ENCODE results near the gene LRRFIP1.
"Not testable (repeated sequence)": the region's sequence is repeated elsewhere in the genome, so short reads cannot be mapped to it uniquely, and the experiment has no call there.

Gene LRRFIP1

DNA sequence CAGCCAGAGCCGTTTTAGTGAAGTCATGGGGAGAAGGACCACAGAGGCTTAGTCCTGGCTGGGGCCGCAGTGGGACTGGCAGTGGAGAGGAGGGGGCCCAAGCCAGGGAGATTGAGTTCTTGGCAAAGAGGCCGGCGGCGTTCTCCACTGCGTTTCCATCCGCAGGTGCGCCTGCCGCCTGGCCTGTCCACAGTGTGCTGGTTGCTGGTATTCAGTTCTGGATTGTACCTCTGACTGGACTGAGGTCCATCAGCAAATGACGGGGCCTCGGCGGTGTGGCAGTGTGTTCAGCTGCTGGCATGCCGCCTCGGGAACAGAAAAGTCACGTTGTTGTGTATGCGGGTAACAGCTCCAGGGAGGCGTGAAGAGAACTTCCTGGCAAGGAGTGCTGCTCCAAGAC, 36.8 kb downstream of the LRRFIP1 start:
- DNase-seq = no peak

DNA sequence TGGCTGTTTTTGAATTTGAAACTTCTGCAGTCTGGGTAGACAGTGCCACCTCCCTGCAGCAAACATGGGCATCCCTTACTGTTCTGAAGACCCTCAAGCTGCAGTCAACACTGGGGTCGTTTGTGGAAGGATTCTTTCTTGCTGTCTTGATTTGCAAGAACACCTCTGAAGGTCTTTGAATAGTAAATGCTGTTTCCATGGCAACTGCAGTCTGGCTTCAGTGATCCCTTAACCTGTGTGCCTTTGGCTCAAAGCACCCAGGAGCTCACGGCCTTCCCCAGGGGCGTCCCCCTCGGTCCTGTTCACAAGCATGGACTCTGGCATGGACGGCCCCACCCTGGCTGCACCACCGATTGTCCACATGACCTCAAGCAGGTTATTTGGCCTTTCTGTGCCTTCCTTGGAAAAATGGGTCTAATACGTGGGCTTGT, 38.3 kb downstream of the LRRFIP1 start:
- no peak for DNase-seq

DNA sequence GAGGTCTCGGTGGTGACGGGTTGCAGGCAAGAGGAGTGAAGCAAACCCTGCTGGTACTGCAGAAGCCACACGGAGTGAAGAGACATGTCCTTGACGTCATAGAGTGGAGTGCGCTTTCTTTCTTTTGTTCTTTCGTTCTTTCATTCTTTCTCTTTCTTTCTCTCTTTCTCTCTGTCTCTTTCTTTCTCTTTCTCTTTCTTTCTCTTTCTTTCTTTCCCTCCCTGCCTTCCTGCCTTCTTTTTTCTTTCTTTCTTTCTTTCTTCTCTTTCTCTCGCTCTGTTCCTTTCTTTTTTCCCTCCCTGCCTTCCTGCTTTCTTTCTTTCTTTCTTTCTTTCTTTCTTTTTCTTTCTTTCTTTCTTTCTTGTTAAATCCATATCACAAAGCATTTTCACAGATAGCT, 39.2 kb downstream of the LRRFIP1 start:
- DNase-seq = no peak

DNA sequence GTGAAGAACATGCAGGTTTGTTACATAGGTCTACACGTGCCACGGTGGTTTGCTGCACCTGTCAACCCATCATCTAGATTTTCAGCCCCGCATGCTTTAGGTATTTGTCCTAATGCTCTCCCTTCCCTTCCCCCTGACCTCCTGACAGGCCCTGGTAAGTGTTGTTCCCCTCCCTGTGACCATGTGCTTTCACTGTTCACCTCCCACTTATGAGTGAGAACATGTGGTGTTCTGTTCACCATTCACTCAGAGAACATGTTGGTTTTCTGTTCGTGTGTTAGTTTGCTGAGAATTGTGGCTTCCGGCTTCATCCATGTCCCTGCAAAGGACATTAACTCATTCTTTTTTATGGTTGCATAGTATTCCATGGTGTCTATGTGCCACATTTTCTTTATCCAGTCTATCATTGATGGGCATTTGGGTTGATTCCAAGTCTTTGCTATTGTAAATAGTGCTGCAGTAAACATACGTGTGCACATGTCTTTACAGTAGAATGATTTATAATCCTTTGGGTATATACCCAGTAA, 39.7 kb downstream of the LRRFIP1 start:
- DNase-seq = not testable (repeated sequence)

DNA sequence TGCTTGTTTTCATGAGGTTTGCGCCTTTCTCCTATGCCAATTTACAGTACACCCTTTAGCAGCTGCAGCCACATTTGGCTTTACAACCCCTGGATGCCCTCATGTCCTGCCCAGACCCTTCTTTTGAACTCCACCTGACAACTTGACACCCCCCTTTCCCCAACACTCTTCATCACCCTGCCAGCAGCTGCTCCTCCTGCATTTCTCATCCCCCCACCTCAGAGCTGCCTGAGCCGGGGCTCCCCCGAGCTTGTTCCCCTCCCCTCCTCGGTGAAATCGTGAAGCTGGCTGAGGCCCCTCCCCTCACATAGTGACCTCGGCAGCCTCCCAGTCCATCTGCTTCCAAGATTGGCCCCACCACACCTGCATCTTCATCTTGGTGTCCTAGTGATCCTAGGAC, 40.5 kb downstream of the LRRFIP1 start:
- DNase-seq = no peak

DNA sequence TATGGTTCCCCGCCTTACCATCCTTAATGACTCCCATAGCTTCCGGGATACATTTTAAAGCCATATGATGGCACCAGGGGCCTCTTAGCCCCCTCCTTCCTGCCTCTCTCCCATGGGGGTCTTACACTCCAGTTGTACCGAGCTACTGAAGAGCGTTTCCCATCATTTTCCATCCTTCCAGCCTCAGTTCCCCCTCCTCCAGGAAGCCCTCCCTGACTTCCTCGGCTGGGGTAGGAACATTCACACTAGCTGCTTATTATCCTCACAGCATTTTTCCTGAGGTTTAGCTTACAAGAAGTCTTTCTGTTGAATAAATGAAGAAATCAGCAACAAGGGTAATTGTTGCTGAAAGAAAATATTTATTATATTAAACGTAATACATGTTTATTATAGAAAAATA, 41.1 kb downstream of the LRRFIP1 start:
- no peak for DNase-seq

DNA sequence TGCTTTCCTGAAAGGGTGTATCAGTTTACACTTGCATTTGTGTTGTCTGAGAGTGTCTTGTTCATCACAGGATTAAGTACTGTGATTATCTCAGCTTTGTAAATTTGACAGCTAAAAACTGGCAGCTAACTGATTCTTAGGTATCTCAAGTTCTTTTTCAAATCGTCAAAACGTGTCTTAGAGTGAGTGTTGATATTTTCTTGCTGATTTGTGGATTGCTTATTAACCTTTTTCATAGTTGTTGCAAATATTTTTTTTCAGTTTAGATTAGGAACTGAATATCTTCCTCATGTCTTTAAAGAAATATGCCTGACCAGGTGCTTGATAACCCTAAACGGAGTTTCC, 41.9 kb downstream of the LRRFIP1 start:
- DNase-seq = no peak

DNA sequence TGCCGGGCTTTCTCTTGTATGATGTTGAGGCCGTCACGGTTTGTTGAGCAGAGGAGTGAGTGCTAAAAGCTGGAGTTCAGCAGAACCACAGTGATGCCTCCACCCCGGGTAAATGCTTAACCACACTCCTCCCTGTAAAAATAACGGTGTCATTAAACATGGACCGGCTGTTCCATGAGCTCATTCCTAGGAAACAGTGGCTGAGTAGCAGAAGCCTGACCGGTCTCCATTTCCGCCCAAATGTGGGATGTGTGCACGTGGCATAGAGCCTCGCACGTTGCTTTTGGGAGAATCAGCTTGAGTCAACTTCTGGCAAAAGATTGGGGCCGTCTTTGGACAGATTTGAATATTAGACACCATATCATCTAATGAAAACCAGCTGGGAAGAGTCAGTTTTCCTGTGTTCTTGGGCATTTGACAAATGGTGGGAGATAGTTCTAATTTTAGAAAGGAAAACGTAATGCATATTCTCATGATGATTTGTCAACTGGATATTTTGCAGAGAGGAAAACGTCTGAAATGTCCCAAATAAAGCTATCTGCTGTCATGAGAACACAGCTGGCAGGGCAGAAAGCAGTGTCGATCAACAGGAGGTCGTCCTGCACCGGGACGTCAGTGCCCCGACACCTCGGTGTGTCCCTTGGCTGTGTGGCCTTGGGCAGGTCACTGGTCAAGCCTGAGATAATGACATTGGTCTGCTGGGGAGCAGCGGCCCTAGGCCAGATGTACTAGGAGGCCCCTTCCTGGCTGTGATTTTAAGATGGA, 42.4 kb downstream of the LRRFIP1 start:
- DNase-seq = peak; percentile 90

DNA sequence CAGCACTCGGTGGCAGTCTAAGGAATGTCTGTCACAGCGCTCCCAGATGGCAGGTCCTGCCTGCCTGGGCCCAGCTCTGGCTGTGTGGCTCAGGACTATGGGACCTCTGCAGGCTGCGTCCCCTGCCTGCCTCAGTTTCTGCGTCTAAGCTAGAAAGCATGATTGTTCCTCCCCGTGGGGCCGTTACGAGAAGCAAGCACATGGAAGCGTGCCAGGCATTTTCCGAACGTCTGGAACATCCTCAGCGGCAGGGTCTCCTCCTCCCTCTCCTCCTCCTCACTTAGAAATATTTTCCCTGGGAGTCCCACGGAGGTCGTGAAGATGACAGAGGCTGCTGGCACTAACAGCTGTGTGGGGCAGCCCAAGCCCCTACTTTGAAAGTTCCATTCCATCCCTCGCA, 43.3 kb downstream of the LRRFIP1 start:
- no peak for DNase-seq

DNA sequence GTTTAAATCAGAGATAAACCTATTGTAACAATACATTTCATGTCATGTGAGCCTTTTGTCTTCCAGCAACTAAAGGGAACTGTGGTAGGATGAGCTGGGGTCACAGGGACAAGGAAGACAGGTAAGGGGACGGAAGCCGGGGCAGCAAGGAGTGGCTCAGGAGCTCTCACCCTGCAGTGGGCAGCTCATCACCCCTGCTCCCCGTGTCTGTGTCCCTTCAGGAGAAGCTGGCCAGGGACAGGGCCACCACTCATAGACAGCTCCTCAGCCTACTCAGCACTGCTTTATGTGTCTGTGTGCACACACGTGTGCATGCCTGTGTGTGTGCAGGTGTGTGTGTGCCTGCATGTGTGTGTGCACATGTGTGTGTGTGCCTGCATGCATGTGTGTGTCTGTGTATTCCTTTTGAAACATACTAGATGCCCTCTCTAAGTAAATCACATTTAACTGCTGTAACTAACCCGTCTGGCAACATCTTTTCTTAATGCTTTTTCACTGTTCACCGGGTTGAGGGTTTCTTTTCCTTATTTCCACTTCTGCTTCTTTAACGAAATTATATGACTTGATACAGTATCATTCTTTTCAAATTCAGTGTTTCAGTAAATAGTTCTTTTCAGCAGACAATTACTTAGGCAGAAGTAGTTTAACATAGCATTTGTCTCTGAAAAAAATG, 44.2 kb downstream of the LRRFIP1 start:
- DNase-seq = no peak

DNA sequence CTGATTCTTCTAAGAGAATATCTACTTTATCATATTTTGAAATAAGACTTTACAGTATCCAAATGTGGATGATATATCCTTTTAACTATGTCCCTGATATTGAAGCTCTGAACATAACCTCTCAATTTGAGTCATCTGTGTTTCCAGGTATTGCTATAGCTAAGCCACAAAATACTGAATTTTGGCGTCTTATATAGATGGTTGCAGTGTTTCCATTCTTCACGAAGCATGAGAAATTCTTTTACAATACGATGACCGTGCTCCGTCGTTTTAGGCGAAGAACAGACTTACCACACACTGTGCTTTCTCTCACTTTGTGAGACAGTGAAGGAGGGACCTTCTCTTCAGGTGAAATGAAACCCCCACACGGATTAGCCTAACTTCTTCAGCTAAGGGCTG, 45.3 kb downstream of the LRRFIP1 start:
- no peak for DNase-seq

DNA sequence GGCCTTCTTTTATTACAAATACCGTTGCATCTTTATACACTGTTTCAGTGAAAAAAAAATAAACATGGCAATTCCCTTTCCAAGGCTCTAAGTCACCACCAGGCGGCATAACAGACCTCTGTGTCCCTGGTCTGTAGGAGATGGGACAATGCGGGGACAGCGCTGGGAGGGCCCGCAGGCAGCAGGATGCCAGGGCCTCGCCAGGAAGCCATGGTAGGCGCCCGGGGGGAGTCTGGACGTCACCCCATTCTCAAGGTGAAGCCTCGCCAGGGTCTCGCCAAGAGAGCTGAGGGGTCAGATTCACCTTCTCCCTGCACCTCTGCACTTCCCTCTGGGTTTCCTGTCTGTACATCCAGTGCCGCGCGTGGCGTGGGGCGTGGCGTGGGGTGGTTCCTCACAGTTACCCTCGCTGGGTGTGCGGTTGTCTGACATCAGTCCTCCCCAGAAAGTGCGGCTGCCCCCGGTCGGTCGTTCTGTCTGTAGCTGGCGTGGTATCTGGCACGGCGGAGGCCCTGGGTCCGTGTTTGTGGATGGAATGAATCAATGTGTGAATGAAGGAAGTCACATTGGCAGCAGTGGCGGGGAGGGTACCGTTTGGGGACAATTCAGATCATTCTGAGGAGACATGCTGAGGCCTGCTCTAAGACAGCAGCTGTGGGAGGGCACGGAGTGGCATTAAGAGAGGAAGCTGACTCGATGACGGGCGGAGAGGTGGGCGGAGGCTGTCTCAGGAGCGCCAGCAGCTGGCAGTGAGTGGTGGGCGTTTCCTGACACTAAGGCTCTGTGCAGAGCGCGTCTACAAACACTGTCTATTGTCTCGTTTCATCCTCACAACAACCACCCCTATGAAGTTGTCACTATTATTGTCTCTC, 46.0 kb downstream of the LRRFIP1 start:
- DNase-seq = no peak

DNA sequence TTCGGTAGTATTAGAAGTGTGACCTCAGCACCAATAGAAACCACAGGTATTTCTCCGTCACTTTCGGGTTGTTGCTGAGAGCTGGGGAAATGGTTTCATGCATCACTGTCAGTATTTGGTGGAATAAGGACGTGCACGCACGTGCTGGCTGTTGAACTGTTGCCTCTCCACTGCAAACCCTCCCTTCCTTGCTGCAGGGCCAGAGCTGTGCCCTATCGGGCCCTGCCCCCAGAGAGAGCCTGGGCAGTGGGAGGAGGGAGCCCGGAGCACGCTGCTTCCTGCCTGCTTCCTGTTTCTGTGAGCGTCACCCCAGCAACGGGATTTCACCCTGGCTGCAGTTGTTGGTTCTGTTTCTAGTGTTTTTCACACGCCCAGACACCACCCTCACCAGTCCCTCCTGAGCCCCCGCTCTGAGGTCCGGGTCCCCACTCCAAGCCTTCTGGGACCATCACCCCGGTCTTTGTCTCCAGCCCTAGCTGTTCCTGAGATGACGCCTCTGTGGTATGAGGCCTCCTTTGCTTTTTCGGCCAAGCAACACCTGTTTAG, 47.4 kb downstream of the LRRFIP1 start:
- peak; percentile 86 for DNase-seq

DNA sequence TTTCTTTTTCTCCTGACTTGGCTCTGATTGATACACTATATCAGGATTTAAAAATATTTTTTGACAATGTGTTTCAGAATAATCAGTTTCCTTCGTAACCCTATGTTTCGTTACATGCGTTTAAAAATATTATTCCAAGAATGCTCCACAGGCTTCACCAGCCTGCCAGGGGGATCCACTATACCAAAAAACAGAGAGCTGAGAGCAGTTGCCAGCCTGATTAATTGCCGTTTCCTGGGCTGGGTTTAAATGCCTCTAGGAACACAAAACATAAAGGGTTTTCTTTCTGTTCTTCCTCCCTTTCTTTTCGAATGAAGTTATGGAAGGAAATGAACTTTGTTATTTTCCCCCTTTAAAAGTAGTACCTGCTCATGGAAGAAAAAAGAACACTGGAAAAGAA, 47.9 kb downstream of the LRRFIP1 start:
- DNase-seq = no peak

DNA sequence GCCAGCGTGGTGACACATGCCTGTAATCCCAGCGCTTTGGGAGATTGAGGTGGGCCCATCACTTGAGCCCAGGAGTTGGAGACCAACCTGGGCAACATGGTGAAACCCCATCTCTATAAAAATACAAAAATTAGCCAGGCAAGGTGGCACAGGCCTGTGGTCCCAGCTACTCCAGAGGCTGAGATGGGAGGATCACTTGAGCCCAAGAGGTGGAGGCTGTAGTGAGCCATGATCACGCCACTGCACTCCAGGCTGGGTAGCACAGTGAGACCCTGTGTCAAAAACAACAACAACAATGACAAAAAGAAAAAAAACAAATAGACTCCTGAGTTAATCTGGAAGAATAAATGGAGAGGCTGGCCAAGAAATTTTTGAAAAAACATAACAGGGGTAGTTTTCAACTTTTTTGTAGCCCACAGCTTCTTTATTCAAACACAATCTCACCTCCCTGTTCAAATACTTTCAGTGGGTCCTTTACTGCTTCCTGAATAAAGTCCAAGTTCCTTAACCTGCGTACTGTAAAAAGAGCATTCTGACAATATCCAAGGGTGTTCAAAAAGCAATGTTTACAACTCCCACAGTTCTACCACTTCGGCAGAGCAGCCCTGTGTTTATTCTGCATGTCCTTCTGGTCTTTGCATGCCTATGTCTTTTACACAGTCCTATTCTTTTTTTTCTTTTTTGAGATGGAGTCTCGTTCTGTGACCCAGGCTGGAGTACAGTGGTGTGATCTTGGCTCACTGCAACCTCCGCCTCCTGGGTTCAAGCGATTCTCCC, 53.5 kb downstream of the LRRFIP1 start:
- DNase-seq = no peak

DNA sequence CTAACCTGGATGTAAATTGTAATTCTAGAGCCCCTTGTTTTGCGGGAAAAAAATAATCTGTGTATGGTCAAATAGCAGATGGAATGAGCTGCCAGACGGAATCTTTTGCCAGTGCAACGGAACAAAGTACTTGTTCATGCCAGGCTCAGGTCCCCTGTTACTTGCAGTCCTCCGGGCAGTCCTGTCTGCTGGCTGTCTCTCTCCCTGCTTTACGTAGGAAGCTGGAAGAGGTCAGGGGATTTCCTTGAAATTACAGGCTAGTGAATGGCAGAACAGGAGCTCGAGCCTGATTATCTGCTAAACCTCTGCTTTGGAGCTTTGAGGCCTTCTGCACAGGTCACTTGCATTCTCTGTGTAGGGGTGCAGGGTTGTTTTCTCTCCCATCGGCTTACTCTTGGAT, 54.8 kb downstream of the LRRFIP1 start:
- DNase-seq = no peak

DNA sequence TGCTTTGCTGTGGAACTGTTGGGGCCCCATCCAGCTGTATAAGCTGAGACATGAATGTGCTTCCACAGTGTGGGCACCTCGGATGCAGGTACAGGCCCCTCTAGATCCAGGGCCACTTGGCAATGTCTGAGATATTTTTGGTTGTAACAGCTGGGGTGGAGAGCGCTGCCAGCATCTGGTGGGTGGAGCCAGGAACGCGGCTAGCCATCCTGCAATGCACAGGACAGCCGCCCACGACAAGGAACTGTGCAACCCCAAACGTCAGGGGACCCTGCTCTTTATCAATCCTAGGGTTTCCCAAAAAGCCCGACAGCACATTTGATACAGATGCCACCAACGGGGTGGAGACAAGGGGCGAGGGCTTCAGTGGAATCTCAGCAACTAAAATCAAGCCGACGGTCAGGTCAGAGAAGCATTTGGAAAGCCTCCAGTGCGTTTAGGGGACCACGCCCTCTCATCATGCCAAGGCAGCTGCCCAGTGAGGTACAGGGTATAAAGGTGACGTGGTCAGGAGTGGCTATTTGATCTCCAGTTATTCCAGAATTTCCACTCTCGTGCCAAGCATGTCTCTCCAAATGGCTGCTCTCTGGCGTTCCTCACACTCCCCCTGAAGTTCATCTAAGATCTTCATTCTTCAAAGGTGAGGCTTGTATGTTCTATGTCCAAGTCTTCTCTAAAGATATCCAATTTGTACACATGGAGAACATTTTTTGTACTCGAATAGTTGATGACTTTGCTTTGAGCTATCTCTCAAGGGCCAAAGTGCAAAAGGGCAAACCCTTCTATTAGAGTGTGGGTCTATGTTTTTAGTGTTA, 55.7 kb downstream of the LRRFIP1 start:
- DNase-seq = no peak

DNA sequence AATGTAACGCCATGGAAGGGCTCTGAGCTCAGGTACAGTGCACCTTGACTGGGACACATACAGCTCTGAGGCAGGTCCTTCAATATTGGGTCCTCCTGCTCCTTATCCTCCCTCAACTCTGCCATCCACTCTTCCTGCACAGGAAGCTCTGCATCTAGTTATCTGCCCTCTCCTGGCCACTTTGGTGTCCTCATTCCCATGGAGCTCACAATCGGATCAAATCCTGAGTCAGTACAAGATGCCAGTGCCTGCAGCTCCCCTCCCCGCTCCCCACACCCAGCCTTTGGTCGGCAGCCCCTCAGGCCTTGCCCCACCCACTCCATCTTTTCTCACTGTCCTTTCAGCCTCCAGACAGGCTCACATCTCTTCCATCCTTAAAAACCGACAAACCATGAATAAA, 58.0 kb downstream of the LRRFIP1 start:
- DNase-seq = no peak

DNA sequence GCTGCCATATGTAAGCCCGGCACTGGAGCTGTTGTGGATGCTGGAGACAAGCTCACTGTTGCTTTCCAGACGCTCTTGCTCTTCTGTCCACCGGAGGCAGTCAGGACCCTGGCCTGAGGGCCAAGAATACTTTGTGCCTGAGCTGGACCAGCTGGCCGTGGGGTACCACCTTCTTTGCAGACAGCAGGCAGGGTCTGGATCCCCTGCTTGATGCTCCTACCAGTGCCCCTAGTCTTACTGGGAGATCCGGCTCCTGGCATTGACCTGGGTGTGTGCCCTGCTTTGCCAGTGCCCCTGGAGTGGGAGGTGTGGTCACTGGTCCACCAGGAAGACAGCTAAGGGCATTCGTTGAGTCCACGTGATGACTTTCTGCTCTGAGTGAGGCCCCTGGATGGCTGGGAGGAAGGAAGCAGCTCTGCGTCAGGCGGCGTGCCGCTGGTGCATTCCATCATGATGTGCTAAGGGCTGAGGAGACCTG, 59.3 kb downstream of the LRRFIP1 start:
- no peak for DNase-seq

DNA sequence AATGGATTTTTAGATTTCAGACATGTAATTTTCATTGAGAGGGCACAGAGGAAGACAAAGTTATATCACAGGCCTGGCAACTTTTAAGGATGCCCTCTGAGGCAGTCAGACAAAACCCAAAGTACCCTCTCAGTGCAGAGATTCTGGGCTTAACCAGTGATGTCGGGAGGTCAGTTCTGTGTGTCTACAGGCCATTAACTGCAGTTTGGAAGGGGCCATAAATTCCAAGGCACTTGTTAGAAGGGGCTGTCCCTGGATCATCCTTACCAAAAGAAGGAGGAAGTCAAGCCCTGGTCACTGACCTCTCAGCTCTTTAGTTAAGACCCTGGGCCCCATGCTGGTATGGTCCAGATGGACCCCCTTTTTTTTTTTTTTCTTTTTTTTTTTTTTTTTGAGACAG, 60.7 kb downstream of the LRRFIP1 start:
- DNase-seq = no peak

DNA sequence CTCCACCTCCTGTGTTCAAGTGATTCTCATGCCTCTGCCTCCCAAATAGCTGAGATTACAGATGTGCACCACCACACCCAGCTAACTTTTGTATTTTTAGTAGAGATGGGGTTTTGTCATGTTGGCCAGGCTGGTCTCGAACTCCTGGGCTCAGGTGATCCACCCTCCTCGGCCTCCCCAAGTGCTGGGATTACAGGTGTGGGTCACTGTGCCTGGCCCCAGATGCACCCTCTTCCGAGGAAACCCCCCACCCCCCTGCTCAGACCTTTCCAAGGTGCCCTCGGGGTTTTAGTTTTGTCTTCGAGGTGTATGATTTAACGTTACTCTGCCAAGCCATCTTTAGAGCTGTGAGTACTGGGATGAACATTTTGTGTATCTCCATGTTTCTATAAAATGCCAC, 61.2 kb downstream of the LRRFIP1 start:
- not testable (repeated sequence) for DNase-seq

Data from left hindlimb (tissue), 1 donor.